GM21381 (cell line): ENCODE measurements around the gene DISP3.
"Not testable (repeated sequence)": the region's sequence is repeated elsewhere in the genome, so short reads cannot be mapped to it uniquely, and the experiment has no call there.

Experiments used
- ATAC-seq: cut with Tn5 transposase; IDR thresholded peaks from one replicate; pipeline ENCODE4 v1.9.1; 2021; ENCODE audit warnings: mild to moderate bottlenecking, moderate library complexity; ENCODE audit not compliant: unreplicated experiment

DISP3 gene

DNA sequence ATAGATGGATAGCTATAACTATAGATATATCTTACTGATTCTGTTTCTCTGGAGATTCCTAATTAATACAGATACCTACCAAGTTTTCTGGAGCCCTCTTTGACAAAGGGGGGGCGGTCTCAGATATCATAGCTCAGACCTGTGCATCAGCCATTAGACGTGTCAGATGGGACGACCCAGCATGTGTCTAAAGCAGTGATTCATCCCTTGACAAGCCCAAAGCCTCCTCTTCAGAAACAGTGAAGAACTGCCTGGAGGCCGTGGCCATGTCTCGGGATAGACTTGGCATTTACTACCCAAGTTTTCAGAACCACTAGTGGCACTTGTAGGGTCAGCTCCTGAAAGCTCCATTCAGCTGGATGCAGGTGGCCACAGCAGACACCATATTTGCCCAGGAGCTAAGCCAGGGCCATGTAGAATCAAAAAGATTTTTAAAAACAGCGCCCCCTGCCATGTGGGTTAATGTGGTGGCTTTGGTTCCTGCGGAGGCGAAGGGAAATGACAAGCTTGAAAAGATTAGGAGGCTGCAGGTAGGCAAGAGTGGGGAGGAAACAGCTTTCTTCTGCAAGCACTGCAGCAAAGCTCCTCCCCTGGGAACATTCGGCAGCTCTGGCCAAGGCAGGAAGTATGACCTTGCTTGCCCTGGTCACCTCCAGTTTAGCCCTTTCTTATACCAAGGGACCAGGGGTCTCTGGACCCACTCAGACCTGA, 93.1 kb downstream of the DISP3 start:
- no peak for ATAC-seq

DNA sequence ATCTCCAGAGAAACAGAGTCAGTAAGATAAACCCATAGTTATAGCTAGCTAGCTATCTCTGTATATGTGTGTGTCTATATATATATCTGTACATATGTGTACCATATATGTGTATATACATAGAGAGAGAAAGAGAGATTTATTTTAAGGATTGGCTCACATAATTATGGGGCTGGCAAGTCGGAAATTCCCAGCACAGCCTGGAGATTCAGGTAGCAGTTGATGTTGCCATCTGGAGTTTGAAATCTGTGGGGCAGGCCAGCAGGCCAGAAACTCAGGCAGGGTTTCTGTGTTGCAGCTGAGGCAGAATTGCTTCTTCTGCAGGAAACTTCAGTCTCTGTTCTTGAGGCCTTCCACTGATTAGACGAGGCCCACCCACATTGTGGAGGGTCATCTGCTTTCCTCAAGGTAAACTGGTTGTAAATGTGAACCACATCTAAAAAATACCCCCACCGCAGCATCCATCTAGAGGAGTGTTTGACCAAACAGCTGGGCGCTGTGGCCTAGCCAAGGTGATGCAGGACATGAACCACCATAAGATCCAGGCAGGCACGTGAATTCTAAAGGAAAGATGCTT, 94.2 kb downstream of the DISP3 start:
- no peak for ATAC-seq

DNA sequence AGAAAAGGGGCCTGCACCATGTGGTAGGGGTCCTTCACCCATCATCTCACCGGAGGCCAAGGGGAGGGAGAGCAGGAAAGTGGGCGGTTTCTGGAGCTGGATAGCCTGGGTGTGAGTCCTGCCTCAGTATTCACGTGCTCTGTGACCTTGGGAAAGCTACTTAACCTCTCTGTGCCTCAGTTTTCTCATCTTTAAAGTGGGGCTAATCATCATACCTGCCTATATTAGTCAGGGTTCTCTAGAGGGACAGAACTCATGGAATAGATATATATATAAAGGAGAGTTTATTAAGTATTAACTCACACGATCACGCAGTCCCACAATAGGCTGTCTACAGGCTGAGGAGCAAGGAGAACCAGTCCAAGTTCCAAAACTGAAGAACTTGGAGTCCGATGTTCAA, 96.6 kb downstream of the DISP3 start:
- ATAC-seq = no peak

DNA sequence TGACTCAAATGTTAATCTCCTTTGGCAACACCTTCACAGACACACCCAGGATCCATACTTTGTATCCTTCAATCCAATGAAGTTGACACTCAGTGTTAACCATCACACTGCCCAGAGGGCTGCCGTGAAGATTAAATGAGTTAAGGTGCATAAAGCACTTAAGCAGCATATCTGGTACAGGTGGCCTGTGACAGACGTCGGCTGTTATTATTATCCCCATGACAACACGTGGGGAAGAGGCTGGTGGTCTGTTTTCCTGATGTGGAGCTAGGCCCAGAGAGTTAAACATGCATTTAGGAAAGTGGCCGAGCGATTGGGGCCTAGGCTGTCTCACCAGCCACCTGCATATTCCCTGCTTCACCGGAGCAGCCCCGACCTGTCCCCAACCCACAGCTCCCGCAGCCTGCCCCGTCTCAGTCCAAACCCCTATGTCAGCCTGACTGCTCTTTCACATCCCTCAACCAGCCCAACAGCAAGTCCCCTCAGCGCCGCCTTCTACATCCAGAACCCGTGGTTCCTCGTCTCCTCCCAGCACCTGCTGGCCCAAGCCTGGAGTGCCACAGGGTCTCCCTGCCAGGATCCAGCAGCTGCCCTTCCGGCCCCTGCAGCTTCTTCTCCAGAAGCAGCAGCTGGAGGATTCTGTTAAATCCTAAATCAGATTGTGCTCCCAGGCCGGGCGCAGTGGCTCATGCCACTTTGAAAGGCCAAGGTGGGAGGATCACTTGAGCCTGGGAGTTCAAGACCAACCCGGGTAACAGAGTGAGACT, 97.3 kb downstream of the DISP3 start:
- ATAC-seq = no peak

DNA sequence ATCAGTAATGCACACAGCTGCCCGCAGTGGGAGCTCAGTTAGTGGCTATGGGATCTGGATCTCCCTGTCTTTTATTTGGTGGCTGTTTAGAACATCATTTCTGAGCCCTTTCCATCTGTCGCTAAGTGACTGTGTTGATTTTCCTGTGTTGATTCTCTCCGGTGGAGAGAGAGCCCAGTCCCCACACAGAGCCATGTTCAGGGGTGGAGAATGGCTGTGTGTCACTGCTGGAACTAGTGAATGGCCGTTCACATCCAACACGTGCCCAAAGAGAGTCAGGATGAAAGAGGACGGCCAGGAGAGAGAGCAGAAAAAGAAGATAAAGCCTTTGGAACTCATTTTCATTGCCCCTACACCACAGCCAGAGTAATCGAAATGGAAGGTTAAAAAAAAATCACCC, 99.0 kb downstream of the DISP3 start:
- ATAC-seq = no peak

DNA sequence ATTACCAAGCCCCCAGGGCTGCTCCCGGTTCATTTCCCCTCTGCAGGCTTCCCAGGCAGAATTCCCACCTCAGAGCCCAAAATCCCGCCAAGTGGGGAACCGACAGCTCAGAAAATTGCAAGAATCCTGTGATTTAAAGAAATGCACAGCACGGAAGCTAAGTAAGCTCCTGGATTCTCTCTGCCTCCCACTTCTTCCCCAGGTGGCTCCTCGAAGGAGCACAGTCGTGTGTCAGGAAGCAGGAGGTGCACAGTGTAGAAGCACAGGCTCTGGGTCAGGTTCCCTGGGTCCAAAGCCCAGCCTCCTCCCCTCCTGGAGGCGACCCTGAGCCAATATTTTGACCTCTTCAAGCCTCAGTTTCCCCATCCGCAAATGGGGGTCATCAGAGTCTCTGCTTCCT, 100.6 kb downstream of the DISP3 start:
- no peak for ATAC-seq

DNA sequence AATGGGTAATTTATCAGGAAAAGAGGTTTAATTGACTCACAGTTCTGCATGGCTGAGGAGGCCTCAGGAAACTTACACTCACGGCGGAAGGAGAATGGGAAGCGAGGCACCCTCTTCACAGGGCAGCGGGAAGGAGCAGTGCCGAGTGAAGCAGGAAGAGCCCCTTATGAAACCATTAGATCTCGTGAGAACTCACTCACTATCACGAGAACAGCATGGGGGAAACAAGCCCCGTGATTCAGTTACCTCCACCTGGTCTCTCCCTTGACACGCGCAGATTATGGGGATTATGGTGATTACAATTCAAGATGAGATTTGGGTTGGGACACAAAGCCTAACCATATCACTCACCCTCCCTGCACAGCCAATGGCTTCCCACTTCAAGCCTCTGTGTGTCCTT, 101.1 kb downstream of the DISP3 start:
- ATAC-seq = not testable (repeated sequence)

DNA sequence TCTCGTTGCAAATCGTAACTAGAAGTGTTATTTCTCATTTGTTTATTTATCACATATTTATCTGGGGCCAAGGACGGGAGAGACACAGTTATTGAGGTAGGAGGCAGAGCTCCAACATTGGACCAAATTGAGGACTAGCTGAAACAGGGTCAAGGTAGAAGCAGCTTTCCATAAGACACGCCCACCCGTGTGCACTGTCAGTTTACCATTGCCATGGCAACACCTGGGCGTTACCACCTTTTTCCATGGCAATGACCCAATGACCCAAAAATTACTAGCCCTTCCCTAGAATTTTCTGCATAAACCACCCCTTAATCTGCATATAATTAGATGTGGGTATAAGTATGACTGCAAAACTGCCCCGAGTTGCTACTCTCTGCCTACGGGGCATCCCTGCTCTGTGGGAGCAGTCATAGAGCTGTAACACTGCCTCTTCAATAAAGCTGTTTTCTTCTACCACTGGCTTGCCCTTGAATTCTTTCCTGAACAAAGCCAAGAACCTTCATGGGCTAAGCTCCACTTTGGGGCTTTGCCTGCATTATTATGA, 102.6 kb downstream of the DISP3 start:
- ATAC-seq = no peak

DNA sequence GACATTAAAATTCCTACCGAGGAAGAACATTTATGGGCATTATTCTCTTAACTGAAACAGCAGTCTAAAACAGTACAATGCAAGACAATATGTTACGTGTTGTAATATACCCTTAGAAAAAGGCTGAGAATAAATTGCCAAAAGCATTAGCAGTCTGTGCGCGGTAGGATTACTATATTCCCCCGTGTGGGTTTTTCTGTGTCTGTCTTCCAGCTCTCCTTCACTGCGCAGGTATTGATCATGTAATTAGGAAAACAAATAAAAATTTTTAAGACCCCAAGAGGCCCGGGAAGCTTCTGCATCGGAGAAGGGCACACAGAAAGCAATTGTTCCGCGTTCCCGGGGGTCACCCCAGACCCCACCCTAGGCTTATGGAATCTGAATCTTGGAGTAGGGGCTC, 106.4 kb downstream of the DISP3 start:
- no peak for ATAC-seq
